8988T (cell line): Measurements from ENCODE around the gene DCAF8.

ENCODE experiments used
- DNase-seq: peaks from one replicate; pipeline ENCODE4 v3.0.0; 2011

DCAF8 gene

DNA sequence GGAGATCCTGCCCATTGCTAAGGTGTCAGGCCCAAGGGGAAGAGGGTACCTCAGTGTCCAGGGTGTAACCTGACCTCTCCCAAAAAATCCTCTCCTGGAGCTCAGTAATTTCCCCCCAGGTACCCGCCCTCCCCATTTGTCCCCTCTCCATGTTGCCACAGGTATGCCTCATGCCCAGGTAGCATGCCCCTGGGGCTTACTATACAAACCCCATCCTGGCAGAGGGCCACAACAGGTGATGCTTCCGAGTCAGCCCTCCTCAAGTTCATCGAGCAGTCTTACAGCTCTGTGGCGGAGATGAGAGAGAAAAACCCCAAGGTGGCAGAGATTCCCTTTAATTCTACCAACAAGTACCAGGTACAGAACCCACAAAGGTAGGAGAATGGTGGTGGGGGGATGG, 95.3 kb downstream of the DCAF8 start:
- no peak for DNase-seq

DNA sequence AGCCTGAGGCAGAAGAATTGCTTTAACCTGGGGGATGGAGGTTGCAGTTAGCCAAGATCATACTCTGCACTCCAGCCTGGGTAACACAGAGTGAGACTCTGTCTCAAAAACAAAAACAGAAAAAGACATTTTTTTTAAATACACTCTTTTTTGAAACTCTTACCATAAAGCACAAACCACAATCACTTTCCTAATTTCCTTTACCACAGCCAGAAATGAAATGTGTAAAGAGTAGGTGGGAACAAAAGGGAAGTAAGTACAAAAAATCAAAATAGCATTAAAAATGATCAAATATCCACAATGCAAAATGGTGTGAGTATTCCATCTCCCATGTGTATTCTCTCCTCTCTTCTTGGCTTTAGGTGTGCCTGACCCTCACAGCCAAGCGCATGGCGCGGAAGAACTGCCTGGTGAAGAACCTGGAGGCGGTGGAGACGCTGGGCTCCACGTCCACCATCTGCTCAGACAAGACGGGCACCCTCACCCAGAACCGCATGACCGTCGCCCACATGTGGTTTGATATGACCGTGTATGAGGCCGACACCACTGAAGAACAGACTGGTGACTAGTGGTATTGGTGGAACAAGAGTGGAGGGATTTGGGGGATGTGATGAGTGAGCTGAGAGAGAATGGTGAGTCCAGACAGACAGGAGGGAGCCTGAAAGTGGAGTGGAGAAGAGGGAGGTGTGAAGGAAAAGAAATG, 96.0 kb downstream of the DCAF8 start:
- DNase-seq, result no peak
